H1 (cell line): ENCODE results near the gene NCLN. TPM values are rescaled to one million over a fixed set of nuclear protein-coding genes. Genes with fewer than 3 reads are reported as not detected.

Experiments used
- CTCF ChIA-PET: fragments of 300-600 bp; sonication (Branson Sonifier 250); formaldehyde crosslinking; loops from one replicate; lab custom pipeline; 2021; ENCODE audit not compliant: partially characterized antibody; lab: Charles Lee
- POLR2A ChIA-PET: fragments of 300-600 bp; sonication (Branson Sonifier 250); formaldehyde crosslinking; loops from one replicate; lab custom pipeline; 2021; ENCODE audit warnings: inconsistent platforms; ENCODE audit not compliant: partially characterized antibody; lab: Charles Lee
- DNase-seq, 2 experiments: peaks; one replicate each; pipeline versions ENCODE4 v3.0.0 to v3.0.0-alpha.2; 2010 to 2022; ENCODE audit warnings: low spot score in 2 of 2, low read depth in 1 of 2, mixed read lengths in 1 of 2
- FAIRE-seq: peaks from 2 replicates; lab custom pipeline; 2011; peaks lifted over from hg19 to GRCh38; lab: Jason Lieb, UNC
- H2AFZ ChIP-seq: 2 replicates; pipeline ENCODE4 v1.8.1; 2012; ENCODE audit warnings: low read length, inconsistent platforms
- H2AK5ac ChIP-seq: 2 replicates; pipeline ENCODE4 v1.6.1; 2013; ENCODE audit warnings: low read depth, low read length
- H2BK120ac ChIP-seq: replicated peaks from 2 replicates; pipeline ENCODE3; 2013; ENCODE audit warnings: low read depth, low read length, inconsistent platforms
- H2BK12ac ChIP-seq: 2 replicates; pipeline ENCODE4 v1.6.1; 2013; ENCODE audit warnings: low read depth, low read length
- H2BK15ac ChIP-seq: 2 replicates; pipeline ENCODE4 v1.6.1; 2013; ENCODE audit warnings: low read length
- H2BK20ac ChIP-seq: 2 replicates; pipeline ENCODE4 v1.6.1; 2013; ENCODE audit warnings: low read length
- H2BK5ac ChIP-seq: 2 replicates; pipeline ENCODE4 v1.6.1; 2013; ENCODE audit warnings: low read depth, low read length
- H3K14ac ChIP-seq: 2 replicates; pipeline ENCODE4 v1.6.1; 2013; ENCODE audit warnings: inconsistent platforms; ENCODE audit not compliant: insufficient read length
- H3K18ac ChIP-seq: 2 replicates; pipeline ENCODE4 v1.6.1; 2013; ENCODE audit warnings: low read length; ENCODE audit errors: extremely low read depth
- H3K23ac ChIP-seq: 2 replicates; pipeline ENCODE4 v1.6.1; 2013; ENCODE audit warnings: inconsistent platforms; ENCODE audit not compliant: insufficient read length
- H3K23me2 ChIP-seq: 2 replicates; pipeline ENCODE4 v1.6.1; 2013; ENCODE audit warnings: low read depth, low read length
- H3K27ac ChIP-seq: 2 replicates; pipeline ENCODE4 v1.6.1; 2011; ENCODE audit warnings: low read depth, low read length, inconsistent platforms
- H3K27me3 ChIP-seq, 4 experiments: replicated peaks in 1 of 4; 1 replicate in 1 of 4; 2 replicates in 3 of 4; pipeline versions ENCODE4 v1.6.1 to v1.8.1; 2011 to 2013; ENCODE audit warnings: low read length in 3 of 4, mild to moderate bottlenecking in 3 of 4, inconsistent platforms in 2 of 4, mixed read lengths in 2 of 4, moderate library complexity in 1 of 4; ENCODE audit not compliant: control insufficient read depth in 3 of 4, insufficient read depth in 3 of 4; ENCODE audit errors: extremely low read depth in 1 of 4
- H3K36me3 ChIP-seq, 4 experiments: 2 replicates each; pipeline versions ENCODE4 v1.6.1 to v1.8.1; 2011 to 2013; ENCODE audit warnings: mild to moderate bottlenecking in 4 of 4, low read length in 3 of 4, moderate library complexity in 2 of 4, control low read depth in 1 of 4, inconsistent platforms in 1 of 4; ENCODE audit not compliant: insufficient read depth in 4 of 4, control insufficient read depth in 2 of 4
- H3K4ac ChIP-seq: replicated peaks from 2 replicates; pipeline ENCODE3; 2013; ENCODE audit warnings: low read length, low read depth, mixed read lengths, inconsistent platforms; ENCODE audit not compliant: insufficient read length
- H3K4me1 ChIP-seq, 4 experiments: replicated peaks in 1 of 4; 1 replicate in 1 of 4; 2 replicates in 3 of 4; pipeline versions ENCODE4 v1.6.1 to v1.8.1; 2011 to 2013; ENCODE audit warnings: low read length in 3 of 4, inconsistent platforms in 2 of 4, mixed read lengths in 1 of 4; ENCODE audit not compliant: insufficient read depth in 4 of 4, control insufficient read depth in 3 of 4
- H3K4me2 ChIP-seq, 2 experiments: 2 replicates each; pipeline versions ENCODE4 v1.6.1 to v1.8.1; 2011 to 2013; ENCODE audit warnings: low read depth in 2 of 2, low read length in 2 of 2, control low read depth in 1 of 2, inconsistent platforms in 1 of 2, mild to moderate bottlenecking in 1 of 2; ENCODE audit not compliant: insufficient read depth in 1 of 2
- H3K4me3 ChIP-seq, 4 experiments: fragments of 200-600, 300-600 bp in 1 of 4; sonication (generic), shearing (Covaris generic), sonication (Bioruptor Twin) in 1 of 4; 2 replicates each; pipeline versions ENCODE4 v1.5.1 to v1.8.1; 2011 to 2016; ENCODE audit warnings: low read length in 4 of 4, low read depth in 3 of 4, control low read depth in 2 of 4, inconsistent platforms in 2 of 4, mild to moderate bottlenecking in 2 of 4, mixed read lengths in 1 of 4, moderate library complexity in 1 of 4; ENCODE audit not compliant: insufficient read depth in 2 of 4; ENCODE audit errors: extremely low read depth in 1 of 4
- H3K56ac ChIP-seq: replicated peaks from 2 replicates; pipeline ENCODE3; 2013; ENCODE audit warnings: low read depth, mild to moderate bottlenecking, mixed read lengths, low read length, inconsistent platforms; ENCODE audit not compliant: insufficient read length
- H3K79me1 ChIP-seq: 2 replicates; pipeline ENCODE4 v1.6.1; 2013; ENCODE audit warnings: low read depth, low read length, control low read depth
- H3K79me2 ChIP-seq, 2 experiments: 2 replicates each; pipeline versions ENCODE4 v1.6.1 to v1.8.1; 2012 to 2013; ENCODE audit warnings: low read length in 2 of 2, mild to moderate bottlenecking in 2 of 2, inconsistent platforms in 1 of 2; ENCODE audit not compliant: insufficient read depth in 2 of 2, control insufficient read depth in 1 of 2
- H3K9ac ChIP-seq, 4 experiments: replicated peaks in 1 of 4; 1 replicate in 1 of 4; 2 replicates in 3 of 4; pipeline versions ENCODE4 v1.6.1 to v1.8.1; 2011 to 2013; ENCODE audit warnings: low read depth in 3 of 4, low read length in 3 of 4, control low read depth in 2 of 4, mild to moderate bottlenecking in 2 of 4, moderate library complexity in 2 of 4, inconsistent platforms in 1 of 4; ENCODE audit errors: extremely low read depth in 1 of 4
- H3K9me3 ChIP-seq, 2 experiments: 2 replicates each; pipeline versions ENCODE4 v1.6.1 to v1.8.1; 2012 to 2013; ENCODE audit warnings: mild to moderate bottlenecking in 2 of 2, moderate library complexity in 2 of 2, control low read depth in 1 of 2, inconsistent platforms in 1 of 2, low read depth in 1 of 2, low read length in 1 of 2, mixed read lengths in 1 of 2; ENCODE audit not compliant: insufficient read depth in 2 of 2
- H4K20me1 ChIP-seq, 2 experiments: replicated peaks in 1 of 2; 2 replicates each; pipeline versions ENCODE3 to v1.8.1; 2011 to 2013; ENCODE audit warnings: inconsistent platforms in 2 of 2, low read length in 2 of 2, mild to moderate bottlenecking in 1 of 2; ENCODE audit not compliant: insufficient read depth in 2 of 2, control insufficient read depth in 1 of 2
- H4K5ac ChIP-seq: 2 replicates; pipeline ENCODE4 v1.6.1; 2013; ENCODE audit warnings: low read length, low read depth, mixed read lengths, inconsistent platforms; ENCODE audit not compliant: insufficient read length
- H4K8ac ChIP-seq: 2 replicates; pipeline ENCODE4 v1.8.0; 2013; ENCODE audit warnings: mild to moderate bottlenecking, moderate library complexity, low read length, inconsistent platforms; ENCODE audit not compliant: insufficient read depth; ENCODE audit errors: extremely low read depth
- H4K91ac ChIP-seq: replicated peaks from 2 replicates; pipeline ENCODE3; 2013; ENCODE audit warnings: low read length, mixed read lengths, inconsistent platforms; ENCODE audit not compliant: insufficient read length
- RAD21 ChIP-seq, 2 experiments: IDR thresholded peaks in 1 of 2; conservative IDR thresholded peaks in 1 of 2; 2 replicates each; pipeline ENCODE4 v1.6.1; 2011; ENCODE audit warnings: low read depth in 2 of 2, low read length in 2 of 2, improper control_type of control experiment in 1 of 2, inconsistent platforms in 1 of 2, mild to moderate bottlenecking in 1 of 2, moderate library complexity in 1 of 2
- SRF ChIP-seq: IDR thresholded peaks from 2 replicates; pipeline ENCODE4 v1.6.1; 2011; ENCODE audit warnings: mild to moderate bottlenecking, low read depth, low read length, moderate library complexity
- USF2 ChIP-seq: IDR thresholded peaks from 2 replicates; pipeline ENCODE4 v1.6.1; 2011; ENCODE audit warnings: low read length, improper control_type of control experiment
- WGBS, 2 experiments: shearing (Covaris generic) in 1 of 2; methylation state at CpG; one replicate each; pipeline versions ENCODE4 v1.1.6 to v1.1.7; 2013 to 2015; ENCODE audit warnings: low lambda C conversion rate in 2 of 2, mixed read lengths in 2 of 2, inconsistent platforms in 1 of 2, low coverage in 1 of 2, missing lambda C conversion rate in 1 of 2; ENCODE audit not compliant: insufficient replicate concordance in 2 of 2, insufficient coverage in 1 of 2, insufficient read length in 1 of 2; ENCODE audit errors: extremely low coverage in 1 of 2, missing lambda C conversion rate in 1 of 2; 5-methylcytosine and 5-hydroxymethylcytosine counted together
- polyA plus RNA-seq, 7 experiments: library from polyadenylated mRNA; depleted of rRNA in 3 of 7; stranded (reverse) in 5 of 7; unstranded in 2 of 7; fragments of >200 nt in 5 of 7; fragments of 200-250 nt in 2 of 7; gene quantifications; 1 replicate in 5 of 7; 2 replicates in 1 of 7; 4 replicates in 1 of 7; pipeline versions ENCODE4 v1.2.1 to v1.2.3, GENCODE V29; 2011 to 2013; ENCODE audit warnings: missing spikeins in 2 of 7, mixed read lengths in 2 of 7
- total RNA-seq: library from RNA; stranded (reverse); fragmentation: NEBNext Ultra II Directional; extraction: Animal tissue kit (Norgen Biotek cat#: 25700); gene quantifications from 2 replicates; pipeline ENCODE4 v1.2.1, GENCODE V29; 2021

The NCLN gene
- total and polyA plus RNA-seq, 2 of the 8 experiments (the other 6 are each of a cell fraction or from before 2014, with no cell fraction given), result 89.2 to 103 TPM

- no peak overlapping the region for H3K14ac ChIP-seq
- H3K9ac ChIP-seq, result no peak overlapping the region
- H3K79me2 ChIP-seq, result no peaks in the 10 kb centered on the region
- no peak overlapping the region for H2AFZ ChIP-seq
- H2BK15ac ChIP-seq, result peak overlapping the region; percentile 93; the same call in 1 of the 2 replicates
- H3K36me3 ChIP-seq, result no peaks in the 10 kb centered on the region
- H3K56ac ChIP-seq, result no peak overlapping the region
- no peak overlapping the region for H2BK120ac ChIP-seq
- peaks cover 0 to 3% (median under 1%) of the 10 kb centered on the region in 4 experiments; a peak in 2 of 7 replicates for H3K4me1 ChIP-seq
- CTCF ChIA-PET, result interaction anchor here (0.7 to 11.1 kb wide), 20 partner anchors 9 to 514 kb away, joined by 3 to 162 read pairs (median 4); no protein-coding TSS in a partner anchor
- no peak overlapping the region for H2BK20ac ChIP-seq
- no peak overlapping the region for H2BK5ac ChIP-seq
- no peaks in the 10 kb centered on the region for H4K20me1 ChIP-seq
- FAIRE-seq, result no peak
- no peak for DNase-seq
- H3K9me3 ChIP-seq, result no peaks in the 10 kb centered on the region
- no peak overlapping the region for H2BK12ac ChIP-seq
- no peak overlapping the region for H3K4me3 ChIP-seq
- H4K91ac ChIP-seq, result no peak overlapping the region
- POLR2A ChIA-PET, result interaction anchor here (0.6 kb wide), 1 partner anchor 1570 kb away, joined by 3 read pairs; the partner anchor contains the start of gene MBD3
- H4K5ac ChIP-seq, result no peak overlapping the region
- H3K23me2 ChIP-seq, result no peaks in the 10 kb centered on the region
- H3K79me1 ChIP-seq, result no peaks in the 10 kb centered on the region
- H3K23ac ChIP-seq, result no peak overlapping the region
- WGBS, 2 experiments, result 89% methylated on average over 30 of the region's 38 CpGs; no CpG with 5 or more reads in 1 of the 2 experiments
- no peak for TF ChIP-seq SRF
- TF ChIP-seq USF2, result 0 out of 2 replicates have a peak, but pooled peaks have one; percentile 33
- no peak for TF ChIP-seq RAD21 (IDR thresholded peaks at IDR 0.05 in 1 of 2, conservative IDR thresholded peaks at IDR 0.05 in 1 of 2; ENCODE audit: low read depth in 2 of 2, low read length in 2 of 2)
- TF ChIP-seq, all 59 proteins: peak for 1
- Histone ChIP-seq H3K4me2 (no peak overlapping the region), H3K27ac (no peak overlapping the region), H2AK5ac (no peak overlapping the region), H4K8ac (peak overlapping the region; percentile 17; the same call in 1 of the 2 replicates), H3K27me3 (peaks cover 0 to 5% (median 2%) of the 10 kb centered on the region in 4 experiments; a peak in 3 of 7 replicates), H3K18ac (no peak overlapping the region), H3K4ac (no peak overlapping the region)
Measured at GRCh38 chr19:3162418-3163229, 23.1 kb upstream of the NCLN start.
